GM19238 (cell line): ENCODE results near the gene COL4A6.

Source experiments
- DNase-seq: peaks from one replicate; pipeline ENCODE4 v3.0.0; 2011; ENCODE audit warnings: low spot score; ENCODE audit not compliant: insufficient read length

COL4A6 gene

GRCh38 chrX:108271397-108271787 lies 166.8 kb downstream of the COL4A6 start:
- DNase-seq = no peak

- DNase-seq = no peak
Measured at GRCh38 chrX:108270739-108271396, 167.4 kb downstream of the COL4A6 start.

GRCh38 chrX:108270280-108270679 lies 167.9 kb downstream of the COL4A6 start:
- DNase-seq = no peak

- no peak for DNase-seq
Measured at GRCh38 chrX:108268434-108269080, 169.7 kb downstream of the COL4A6 start.

- DNase-seq = no peak
Measured at GRCh38 chrX:108267557-108267956, 170.7 kb downstream of the COL4A6 start.

GRCh38 chrX:108264376-108264775 lies 173.8 kb downstream of the COL4A6 start:
- DNase-seq = no peak

GRCh38 chrX:108261549-108262203 lies 176.5 kb downstream of the COL4A6 start:
- no peak for DNase-seq

- DNase-seq = no peak
Measured at GRCh38 chrX:108257556-108257955, 180.7 kb downstream of the COL4A6 start.

GRCh38 chrX:108254636-108255035 lies 183.6 kb downstream of the COL4A6 start:
- no peak for DNase-seq

- DNase-seq = no peak
Measured at GRCh38 chrX:108250654-108251579, 187.3 kb downstream of the COL4A6 start.

- no peak for DNase-seq
Measured at GRCh38 chrX:108246304-108246954, 191.8 kb downstream of the COL4A6 start.

GRCh38 chrX:108245462-108245861 lies 192.8 kb downstream of the COL4A6 start:
- DNase-seq = no peak

GRCh38 chrX:108235986-108236385 lies 202.2 kb downstream of the COL4A6 start:
- DNase-seq = no peak

- DNase-seq = no peak
Measured at GRCh38 chrX:108230574-108230973, 207.6 kb downstream of the COL4A6 start.

- DNase-seq = no peak
Measured at GRCh38 chrX:108224727-108225621, 213.2 kb downstream of the COL4A6 start.

GRCh38 chrX:108224218-108224617 lies 214.0 kb downstream of the COL4A6 start:
- no peak for DNase-seq

- no peak for DNase-seq
Measured at GRCh38 chrX:108223585-108223984, 214.6 kb downstream of the COL4A6 start.

GRCh38 chrX:108221301-108221864 lies 216.8 kb downstream of the COL4A6 start:
- no peak for DNase-seq

- DNase-seq = no peak
Measured at GRCh38 chrX:108219949-108220601, 218.1 kb downstream of the COL4A6 start.
